Transverse colon (tissue), 4 donors: ENCODE results near the gene IL4I1. TPM values are rescaled to one million over a fixed set of nuclear protein-coding genes. Genes with fewer than 3 reads are reported as not detected.

Source experiments
- DNase-seq: peaks from one replicate; pipeline ENCODE4 v3.0.0-alpha.2; 2019
- H3K27ac ChIP-seq, 4 donors: fragments of 200-600 bp; sonication (generic); 2 replicates each; pipeline ENCODE4 v1.5.1; 2016 to 2018; ENCODE audit warnings: inconsistent platforms in 4 of 4
- H3K27me3 ChIP-seq: fragments of 200-600 bp; sonication (generic); 2 replicates; pipeline ENCODE4 v1.5.1; 2017; ENCODE audit warnings: inconsistent platforms
- H3K36me3 ChIP-seq, 4 donors: fragments of 200-600 bp; sonication (generic); 2 replicates each; pipeline ENCODE4 v1.5.1; 2017 to 2019; ENCODE audit warnings: inconsistent platforms in 4 of 4
- H3K4me1 ChIP-seq, 4 donors: fragments of 200-600 bp; sonication (generic); 2 replicates each; pipeline ENCODE4 v1.5.1; 2017 to 2020; ENCODE audit warnings: inconsistent platforms in 4 of 4
- H3K4me3 ChIP-seq, 4 donors: fragments of 200-600 bp; sonication (generic); 1 replicate in 1 of 4; 2 replicates in 3 of 4; pipeline versions ENCODE4 v1.5.1 to v1.6.1; 2017 to 2019; ENCODE audit warnings: inconsistent platforms in 4 of 4
- H3K9me3 ChIP-seq, 2 donors: fragments of 200-600 bp; sonication (generic); 2 replicates each; pipeline ENCODE4 v1.5.1; 2017 to 2019; ENCODE audit warnings: inconsistent platforms in 2 of 2
- EP300 ChIP-seq: sonication (generic); formaldehyde crosslinking; IDR thresholded peaks from one replicate; pipeline ENCODE4 v1.6.1; 2017; ENCODE audit warnings: antibody characterized with exemption, low read depth
- POLR2A ChIP-seq: fragments of 450-650 bp; IDR thresholded peaks from one replicate; pipeline ENCODE4 v1.6.1; 2016; ENCODE audit warnings: antibody characterized with exemption, mild to moderate bottlenecking, moderate library complexity
- POLR2AphosphoS5 ChIP-seq, 3 donors: sonication (generic); formaldehyde crosslinking; IDR thresholded peaks; one replicate each; pipeline ENCODE4 v1.6.1; 2016; ENCODE audit warnings: antibody characterized with exemption in 3 of 3
- WGBS, 2 donors: methylation state at CpG; one replicate each; pipeline ENCODE4 v1.1.5; 2018; ENCODE audit warnings: low coverage in 1 of 2; 5-methylcytosine and 5-hydroxymethylcytosine counted together
- in situ Hi-C, 4 donors: fragments of 200-750 bp; cut with MboI; loops; one replicate each; pipeline versions ENCODE4 v1.15.0 to v1.15.1; 2017; ENCODE audit warnings: low sequenced_read_pairs in 3 of 4, low pct_ligation_motif_present in 1 of 4, low pct_unique_long_range_greater_than_20kb in 1 of 4
- intact Hi-C: fragments of 100-400 bp; cut with DNase I; formaldehyde crosslinking; loops from one replicate; pipeline ENCODE4 v1.15.1; 2023; ENCODE audit warnings: low total_unique reads
- total RNA-seq, 4 donors: library from RNA; depleted of rRNA; stranded (reverse); fragments of >200 nt; gene quantifications; one replicate each; pipeline ENCODE4 v1.1.0, GENCODE V29; 2016
- TF ChIP-seq, protein P1 (sequence below), 5 experiments: fragments of 200-600 bp in 3 of 5; fragments of 450-650 bp in 2 of 5; sonication (generic) in 3 of 5; IDR thresholded peaks; 1 replicate in 2 of 5; 2 replicates in 3 of 5; pipeline ENCODE4 v1.5.1; 2016 to 2017; ENCODE audit warnings: antibody characterized with exemption in 5 of 5, inconsistent platforms in 3 of 5, mild to moderate bottlenecking in 2 of 5, moderate library complexity in 1 of 5

Gene IL4I1
- total RNA-seq, 4 donors from 2014 or later: 2.1 TPM; not detected in 3

DNA sequence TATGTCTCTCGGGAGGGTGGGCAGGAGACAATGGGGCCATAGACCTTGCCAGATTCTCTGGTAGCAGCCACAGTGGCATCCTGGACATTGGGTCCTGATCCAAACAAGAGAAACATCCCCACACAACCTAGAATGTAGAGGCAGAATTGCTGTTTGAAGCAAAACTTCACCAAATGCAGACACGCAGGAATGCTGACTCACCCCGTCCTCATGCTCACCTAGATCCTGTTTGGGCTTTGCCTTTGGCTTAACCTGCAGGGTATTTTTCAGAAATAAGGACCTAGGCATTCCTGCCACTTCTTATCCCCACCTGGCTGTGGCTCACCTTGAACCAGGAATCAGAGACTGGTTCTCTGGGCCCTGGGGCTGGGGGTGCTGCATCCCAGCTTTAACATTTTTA is 11.9 kb downstream of the IL4I1 start:
- Histone ChIP-seq H3K4me3 (no peak overlapping the region), H3K4me1 (peaks cover 0 to 3% (median under 1%) of the 10 kb centered on the region in 4 donors), H3K9me3 (no peaks in the 10 kb centered on the region), H3K27me3 (no peaks in the 10 kb centered on the region), H3K36me3 (peaks cover 0 to 50% (median 27%) of the 10 kb centered on the region in 4 donors), H3K27ac (no peak overlapping the region)
- no peak for DNase-seq
- intact Hi-C loops (loop anchor here (5.0 kb wide), 1 partner anchor 618 kb away; no protein-coding TSS in a partner anchor), in situ Hi-C loops (no loop called here)
- 96% methylated on average over 3 of the region's 3 CpGs; no CpG with 5 or more reads in 1 of the 2 donors for WGBS, 2 donors
- no peak for TF ChIP-seq POLR2A

DNA sequence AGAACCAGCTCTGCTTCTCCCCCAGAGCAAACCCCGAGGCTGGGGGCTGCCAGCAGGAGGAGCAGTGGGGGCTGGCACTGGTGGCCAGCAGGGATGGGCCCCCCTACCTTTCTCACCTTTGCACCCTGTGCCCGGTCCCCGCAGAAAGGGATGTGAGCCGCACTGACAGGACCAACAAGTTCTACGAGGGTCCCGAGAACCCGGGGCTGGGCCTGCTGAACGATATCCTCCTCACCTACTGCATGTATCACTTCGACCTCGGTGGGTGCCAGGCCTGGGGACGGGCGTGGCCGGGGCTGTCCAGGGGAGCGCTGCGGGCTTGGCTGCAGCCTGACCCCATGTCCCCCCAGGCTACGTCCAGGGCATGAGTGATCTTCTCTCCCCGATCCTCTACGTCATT is 12.6 kb downstream of the IL4I1 start:
- in situ Hi-C loops (no loop called here), intact Hi-C loops (loop anchor here (5.0 kb wide), 1 partner anchor 618 kb away; no protein-coding TSS in a partner anchor)
- no peaks in the 10 kb centered on the region for H3K27me3 ChIP-seq
- H3K36me3 ChIP-seq: peaks cover 0 to 50% (median 27%) of the 10 kb centered on the region in 4 donors
- H3K9me3 ChIP-seq: no peaks in the 10 kb centered on the region
- WGBS, 2 donors: 96% methylated on average over 18 of the region's 18 CpGs; no CpG with 5 or more reads in 1 of the 2 donors
- TF ChIP-seq EP300: no peak
- no peak for DNase-seq
- no peak overlapping the region for H3K4me3 ChIP-seq
- H3K4me1 ChIP-seq: peaks cover 0 to 5% (median 0%) of the 10 kb centered on the region in 4 donors
- H3K27ac ChIP-seq: no peak overlapping the region

DNA sequence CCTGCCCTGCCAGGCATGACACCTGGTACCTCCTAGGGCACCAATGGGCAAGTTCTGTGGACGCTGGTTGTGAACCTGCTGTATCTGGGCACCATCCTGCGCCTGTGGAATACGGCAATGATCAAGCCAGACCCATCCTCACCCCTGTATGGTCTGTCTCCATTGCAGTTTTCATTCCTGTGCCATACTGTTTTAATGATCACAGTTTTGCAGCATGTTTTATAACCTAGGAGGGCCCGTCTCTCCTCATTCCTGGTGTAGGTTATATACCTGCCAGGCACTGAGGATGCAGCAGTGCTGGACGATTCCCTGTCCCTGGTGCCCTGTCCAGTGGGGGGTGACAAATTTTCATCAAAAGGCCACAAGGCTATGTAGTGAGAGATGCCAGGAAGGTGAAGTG is 13.6 kb downstream of the IL4I1 start:
- Histone ChIP-seq H3K4me3 (no peak overlapping the region), H3K9me3 (no peaks in the 10 kb centered on the region), H3K36me3 (peaks cover 0 to 50% (median 27%) of the 10 kb centered on the region in 4 donors), H3K27me3 (no peaks in the 10 kb centered on the region), H3K27ac (no peak overlapping the region), H3K4me1 (peaks cover 6 to 13% (median 6%) of the 10 kb centered on the region in 4 donors)
- DNase-seq: no peak
- intact Hi-C loops (loop anchor here (5.0 kb wide), 1 partner anchor 619 kb away; no protein-coding TSS in a partner anchor), in situ Hi-C loops (no loop called here)
- TF ChIP-seq POLR2A: no peak
- WGBS, 2 donors: 97% methylated on average over 5 of the region's 5 CpGs; no CpG with 5 or more reads in 1 of the 2 donors

DNA sequence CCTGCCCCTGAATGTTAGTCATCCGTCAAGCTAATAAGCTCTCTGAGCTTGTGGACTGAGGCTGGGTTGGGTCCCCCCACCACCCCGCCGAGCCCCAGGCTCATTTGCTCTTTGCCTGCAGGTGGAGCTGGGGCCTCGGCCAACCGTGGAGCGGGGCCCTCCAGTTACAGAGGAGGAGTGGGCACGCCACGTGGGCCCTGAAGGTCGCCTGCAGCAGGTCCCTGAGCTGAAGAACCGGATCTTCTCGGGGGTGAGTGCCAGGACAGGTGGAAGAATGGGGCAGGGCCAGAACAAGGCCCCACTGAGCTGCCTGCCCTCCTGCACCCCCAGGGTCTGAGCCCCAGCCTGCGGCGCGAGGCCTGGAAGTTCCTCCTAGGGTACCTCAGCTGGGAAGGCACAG is 14.0 kb downstream of the IL4I1 start:
- in situ Hi-C loops (no loop called here), intact Hi-C loops (loop anchor here (5.0 kb wide), 1 partner anchor 620 kb away; no protein-coding TSS in a partner anchor)
- 97% methylated on average over 13 of the region's 14 CpGs; no CpG with 5 or more reads in 1 of the 2 donors for WGBS, 2 donors
- Histone ChIP-seq H3K4me3 (no peak overlapping the region), H3K36me3 (peaks cover 0 to 50% (median 27%) of the 10 kb centered on the region in 4 donors), H3K9me3 (no peaks in the 10 kb centered on the region), H3K27ac (no peak overlapping the region), H3K4me1 (peaks cover 7 to 14% (median 7%) of the 10 kb centered on the region in 4 donors), H3K27me3 (no peaks in the 10 kb centered on the region)
- TF ChIP-seq, protein P1, sequence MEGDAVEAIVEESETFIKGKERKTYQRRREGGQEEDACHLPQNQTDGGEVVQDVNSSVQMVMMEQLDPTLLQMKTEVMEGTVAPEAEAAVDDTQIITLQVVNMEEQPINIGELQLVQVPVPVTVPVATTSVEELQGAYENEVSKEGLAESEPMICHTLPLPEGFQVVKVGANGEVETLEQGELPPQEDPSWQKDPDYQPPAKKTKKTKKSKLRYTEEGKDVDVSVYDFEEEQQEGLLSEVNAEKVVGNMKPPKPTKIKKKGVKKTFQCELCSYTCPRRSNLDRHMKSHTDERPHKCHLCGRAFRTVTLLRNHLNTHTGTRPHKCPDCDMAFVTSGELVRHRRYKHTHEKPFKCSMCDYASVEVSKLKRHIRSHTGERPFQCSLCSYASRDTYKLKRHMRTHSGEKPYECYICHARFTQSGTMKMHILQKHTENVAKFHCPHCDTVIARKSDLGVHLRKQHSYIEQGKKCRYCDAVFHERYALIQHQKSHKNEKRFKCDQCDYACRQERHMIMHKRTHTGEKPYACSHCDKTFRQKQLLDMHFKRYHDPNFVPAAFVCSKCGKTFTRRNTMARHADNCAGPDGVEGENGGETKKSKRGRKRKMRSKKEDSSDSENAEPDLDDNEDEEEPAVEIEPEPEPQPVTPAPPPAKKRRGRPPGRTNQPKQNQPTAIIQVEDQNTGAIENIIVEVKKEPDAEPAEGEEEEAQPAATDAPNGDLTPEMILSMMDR (IDR thresholded peaks at IDR 0.05): no peak
- TF ChIP-seq POLR2AphosphoS5 (IDR thresholded peaks at IDR 0.05) (no peak), EP300 (no peak), POLR2A (no peak)
- DNase-seq: no peak

DNA sequence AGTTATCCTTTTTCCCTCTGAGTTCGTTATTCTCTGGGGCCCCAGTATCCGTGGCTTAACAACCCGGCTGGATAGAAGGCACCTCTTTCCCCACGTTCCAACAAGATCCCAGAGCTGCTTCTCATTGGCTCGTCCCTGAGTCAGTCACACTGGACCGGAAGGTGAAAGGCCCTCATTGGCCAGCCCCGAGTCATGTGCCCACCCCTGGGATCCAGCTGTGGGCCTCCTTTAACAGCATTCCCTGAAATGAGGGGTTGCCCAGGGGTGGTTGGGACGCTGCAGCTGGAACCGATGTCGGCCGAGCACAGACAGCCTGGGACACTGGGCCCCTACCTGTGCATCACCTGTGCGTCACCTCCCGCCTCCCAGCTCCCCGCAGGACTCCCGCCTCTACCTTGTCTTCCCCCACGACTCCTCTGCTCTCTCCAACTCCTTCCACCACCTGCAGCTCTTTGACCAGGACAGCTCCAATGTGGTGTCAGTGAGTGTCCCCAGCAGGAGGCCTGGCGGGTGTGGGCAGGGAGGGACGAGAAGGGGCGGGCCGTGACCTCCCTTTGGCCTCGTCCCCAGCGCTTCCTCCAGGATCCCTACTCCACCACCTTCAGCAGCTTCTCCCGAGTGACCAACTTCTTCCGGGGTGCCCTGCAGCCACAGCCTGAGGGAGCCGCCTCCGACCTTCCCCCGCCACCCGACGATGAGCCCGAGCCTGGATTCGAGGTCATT is 14.9 kb downstream of the IL4I1 start:
- intact Hi-C loops: loop anchor here (5.0 kb wide), 1 partner anchor 620 kb away; no protein-coding TSS in a partner anchor
- H3K9me3 ChIP-seq: no peaks in the 10 kb centered on the region
- DNase-seq: no peak
- in situ Hi-C loops: no loop called here
- no peaks in the 10 kb centered on the region for H3K27me3 ChIP-seq
- WGBS, 2 donors: 88 to 92% methylated on average over 12 to 29 of the region's 31 CpGs
- H3K4me1 ChIP-seq: peaks cover 7 to 11% (median 7%) of the 10 kb centered on the region in 4 donors
- no peak overlapping the region for H3K4me3 ChIP-seq
- TF ChIP-seq, protein P1 (IDR thresholded peaks at IDR 0.05): no peak
- TF ChIP-seq POLR2A (no peak), EP300 (no peak)
- peaks cover 0 to 50% (median 27%) of the 10 kb centered on the region in 4 donors for H3K36me3 ChIP-seq
- no peak overlapping the region for H3K27ac ChIP-seq
